Liver (tissue), 3 donors: ENCODE measurements around the gene SIGLEC6.

Source experiments
- ATF3 ChIP-seq: IDR thresholded peaks from 2 replicates; pipeline ENCODE4 v1.6.1; 2016; ENCODE audit warnings: antibody characterized with exemption
- CTCF ChIP-seq: fragments of 150-350 bp; IDR thresholded peaks from 2 replicates; pipeline ENCODE4 v1.5.1; 2017; ENCODE audit warnings: improper control_type of control experiment, low read depth, low read length; ENCODE audit not compliant: missing input control
- EGR1 ChIP-seq, 2 donors: IDR thresholded peaks; 2 replicates each; pipeline ENCODE4 v1.6.1; 2016 to 2018; ENCODE audit warnings: antibody characterized with exemption in 2 of 2, low read depth in 2 of 2
- FOXA1 ChIP-seq: IDR thresholded peaks from 2 replicates; pipeline ENCODE4 v1.6.1; 2016; ENCODE audit warnings: antibody characterized with exemption
- GABPA ChIP-seq, 2 donors: IDR thresholded peaks in 1 of 2; conservative IDR thresholded peaks in 1 of 2; 2 replicates each; pipeline ENCODE4 v1.6.1; 2016; ENCODE audit warnings: antibody characterized with exemption in 2 of 2, mild to moderate bottlenecking in 1 of 2, moderate library complexity in 1 of 2
- JUND ChIP-seq, 2 donors: IDR thresholded peaks; 2 replicates each; pipeline ENCODE4 v1.6.1; 2016; ENCODE audit warnings: antibody characterized with exemption in 2 of 2
- TF ChIP-seq, protein P1 (sequence below): IDR thresholded peaks from 2 replicates; pipeline ENCODE4 v1.6.1; 2016; ENCODE audit warnings: antibody characterized with exemption
- donor health status: healthy.
- donor health status: healthy.

DNA sequence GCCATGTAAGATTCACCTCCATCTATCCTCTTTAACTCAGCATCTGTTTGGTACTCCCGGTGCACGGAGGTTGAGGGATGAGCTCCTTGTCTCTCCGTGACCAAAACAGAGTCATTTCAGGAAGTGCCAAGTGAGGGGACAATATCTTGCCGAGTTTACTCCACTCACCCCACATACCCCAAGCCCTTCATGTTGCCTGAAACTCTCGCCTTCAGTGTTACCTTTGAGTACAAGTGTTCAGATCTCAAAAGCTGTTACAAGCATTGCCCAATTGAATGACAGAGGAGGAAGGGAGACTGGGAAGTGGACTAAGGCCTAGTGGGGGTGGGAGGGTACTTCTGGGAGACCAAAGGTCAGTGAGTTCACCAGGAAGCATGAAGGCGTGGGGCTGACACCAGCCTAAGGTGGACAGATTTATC is 23.8 kb downstream of the SIGLEC6 start:
- TF ChIP-seq EGR1 (IDR thresholded peaks at IDR 0.05; ENCODE audit: low read depth in 2 of 2) (no peak), GABPA (IDR thresholded peaks at IDR 0.05 in 1 of 2, conservative IDR thresholded peaks at IDR 0.05 in 1 of 2) (no peak), CTCF (no peak), ATF3 (no peak), JUND (IDR thresholded peaks at IDR 0.05) (no peak), FOXA1 (no peak)
- TF ChIP-seq, protein P1, sequence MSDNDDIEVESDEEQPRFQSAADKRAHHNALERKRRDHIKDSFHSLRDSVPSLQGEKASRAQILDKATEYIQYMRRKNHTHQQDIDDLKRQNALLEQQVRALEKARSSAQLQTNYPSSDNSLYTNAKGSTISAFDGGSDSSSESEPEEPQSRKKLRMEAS = no peak
